GM18508 (cell line): ENCODE data around the gene OFD1.
"Not testable (repeated sequence)": the region's sequence is repeated elsewhere in the genome, so short reads cannot be mapped to it uniquely, and the experiment has no call there.

Experiments
- ATAC-seq: cut with Tn5 transposase; IDR thresholded peaks from one replicate; pipeline ENCODE4 v1.9.1; 2021; ENCODE audit warnings: moderate number of reproducible peaks; ENCODE audit not compliant: insufficient read depth, unreplicated experiment

The OFD1 gene

GRCh38 chrX:13702111-13702789 lies 32.3 kb upstream of the OFD1 start:
- no peak for ATAC-seq

GRCh38 chrX:13703135-13703534 lies 31.4 kb upstream of the OFD1 start:
- no peak for ATAC-seq

GRCh38 chrX:13703589-13703988 lies 31.0 kb upstream of the OFD1 start:
- no peak for ATAC-seq

- ATAC-seq = no peak
These were observed 23.4 kb upstream of the OFD1 start for GRCh38 chrX:13711141-13711540.

GRCh38 chrX:13716455-13716854 lies 18.1 kb upstream of the OFD1 start:
- no peak for ATAC-seq

- no peak for ATAC-seq
These were observed 17.6 kb upstream of the OFD1 start for GRCh38 chrX:13716905-13717304.

GRCh38 chrX:13717700-13718472 lies 16.7 kb upstream of the OFD1 start:
- ATAC-seq = no peak

GRCh38 chrX:13719192-13719856 lies 15.2 kb upstream of the OFD1 start:
- no peak for ATAC-seq

- no peak for ATAC-seq
These were observed 13.2 kb upstream of the OFD1 start for GRCh38 chrX:13721371-13721770.

GRCh38 chrX:13721819-13722519 lies 12.6 kb upstream of the OFD1 start:
- no peak for ATAC-seq

GRCh38 chrX:13724878-13725277 lies 9.7 kb upstream of the OFD1 start:
- ATAC-seq = not testable (repeated sequence)

- ATAC-seq = not testable (repeated sequence)
These were observed 8.0 kb upstream of the OFD1 start for GRCh38 chrX:13726583-13726982.

GRCh38 chrX:13730523-13730922 lies 4.0 kb upstream of the OFD1 start:
- ATAC-seq = not testable (repeated sequence)

- no peak for ATAC-seq
These were observed 2.1 kb upstream of the OFD1 start for GRCh38 chrX:13732246-13733067.

- no peak for ATAC-seq
These were observed 1.0 kb upstream of the OFD1 start for GRCh38 chrX:13733506-13733905.

GRCh38 chrX:13741695-13742094 lies 7.1 kb downstream of the OFD1 start:
- ATAC-seq = no peak

GRCh38 chrX:13742397-13743176 lies 8.0 kb downstream of the OFD1 start:
- peak; percentile 92 for ATAC-seq

- ATAC-seq = no peak
These were observed 13.3 kb downstream of the OFD1 start for GRCh38 chrX:13747836-13748235.

- no peak for ATAC-seq
These were observed 13.9 kb downstream of the OFD1 start for GRCh38 chrX:13748486-13748885.
